Activated CD4-positive, alpha-beta memory T cell treated with anti-CD3 and anti-CD28 coated beads, Interleukin-2, amount 10 ng/mL, durations not matched to agents 7 days and 5 days (primary cell): ENCODE results near the gene CFAP97D2. TPM values are rescaled to one million over a fixed set of nuclear protein-coding genes. Genes with fewer than 3 reads are reported as not detected.
"Not testable (repeated sequence)": the region's sequence is repeated elsewhere in the genome, so short reads cannot be mapped to it uniquely, and the experiment has no call there.

Experiments
- CTCF ChIA-PET: fragments of 350-600 bp; sonication (Branson Sonifier 250); formaldehyde crosslinking; loops from one replicate; lab custom pipeline; 2021; ENCODE audit warnings: antibody characterized with exemption, inconsistent platforms; lab: Charles Lee
- POLR2A ChIA-PET: fragments of 350-600 bp; sonication (Branson Sonifier 250); formaldehyde crosslinking; loops from one replicate; lab custom pipeline; 2021; ENCODE audit warnings: antibody characterized with exemption; lab: Charles Lee
- DNase-seq: peaks from one replicate; pipeline ENCODE4 v3.0.0-alpha.2; 2020
- H3K27ac Mint-ChIP-seq: one replicate; pipeline ENCODE4 v1.8.0; 2021; ENCODE audit warnings: mild to moderate bottlenecking, mixed read lengths
- H3K27me3 Mint-ChIP-seq: one replicate; pipeline ENCODE4 v1.8.0; 2021; ENCODE audit warnings: mixed read lengths
- H3K36me3 Mint-ChIP-seq: one replicate; pipeline ENCODE4 v1.8.0; 2021; ENCODE audit warnings: low read depth, mixed read lengths
- H3K4me1 Mint-ChIP-seq: one replicate; pipeline ENCODE4 v1.8.0; 2021; ENCODE audit warnings: mixed read lengths
- H3K4me3 Mint-ChIP-seq: one replicate; pipeline ENCODE4 v1.8.0; 2021; ENCODE audit warnings: mild to moderate bottlenecking, mixed read lengths
- H3K9me3 Mint-ChIP-seq: one replicate; pipeline ENCODE4 v1.8.0; 2021; ENCODE audit warnings: mixed read lengths
- total RNA-seq, 2 experiments: library from RNA; stranded (reverse); gene quantifications; one replicate each; pipeline ENCODE4 v1.2.3, GENCODE V29; 2021

The CFAP97D2 gene
- total RNA-seq, 2 experiments from 2014 or later, result not detected

- ChIA-PET POLR2A (no interaction called here), CTCF (no interaction called here)
Observed at GRCh38 chr13:114164681-114165429, 14.2 kb upstream of the CFAP97D2 start.

GRCh38 chr13:114166381-114167131, 12.5 kb upstream of the CFAP97D2 start:
- Mint-ChIP-seq H3K9me3 (no peaks in the 10 kb centered on the region), H3K4me3 (no peak overlapping the region), H3K27ac (no peak overlapping the region), H3K36me3 (no peaks in the 10 kb centered on the region), H3K27me3 (peaks cover 15% of the 10 kb centered on the region), H3K4me1 (peaks cover 16% of the 10 kb centered on the region)
- CTCF ChIA-PET, result no interaction called here
- POLR2A ChIA-PET, result interaction anchor here (1.0 to 1.6 kb wide), 2 partner anchors 24 to 36 kb away, joined by 3 to 4 read pairs; no protein-coding TSS in a partner anchor
- DNase-seq, result no peak

More at GRCh38 chr13:114164681-114165429, 14.2 kb upstream of the CFAP97D2 start:
- no peak overlapping the region for H3K27ac Mint-ChIP-seq
- peaks cover 9% of the 10 kb centered on the region for H3K36me3 Mint-ChIP-seq
- no peaks in the 10 kb centered on the region for H3K9me3 Mint-ChIP-seq
- peaks cover 32% of the 10 kb centered on the region for H3K4me1 Mint-ChIP-seq
- H3K4me3 Mint-ChIP-seq, result no peak overlapping the region
- DNase-seq, result no peak
- H3K27me3 Mint-ChIP-seq, result peaks cover 26% of the 10 kb centered on the region

- Mint-ChIP-seq H3K9me3 (peaks cover 2% of the 10 kb centered on the region), H3K4me3 (no peak overlapping the region), H3K27me3 (peaks cover 11% of the 10 kb centered on the region), H3K36me3 (no peaks in the 10 kb centered on the region), H3K4me1 (peaks cover 7% of the 10 kb centered on the region), H3K27ac (no peak overlapping the region)
- CTCF ChIA-PET, result no interaction called here
- DNase-seq, result no peak
- POLR2A ChIA-PET, result interaction anchor here (1.0 kb wide), 1 partner anchor 25 kb away, joined by 4 read pairs; no protein-coding TSS in a partner anchor
Observed at GRCh38 chr13:114167426-114167825, 11.6 kb upstream of the CFAP97D2 start.

- DNase-seq, result no peak
- peaks cover 3% of the 10 kb centered on the region for H3K4me1 Mint-ChIP-seq
- ChIA-PET CTCF (no interaction called here), POLR2A (interaction anchor here (1.0 kb wide), 1 partner anchor 25 kb away, joined by 4 read pairs; no protein-coding TSS in a partner anchor)
- peaks cover 11% of the 10 kb centered on the region for H3K27me3 Mint-ChIP-seq
- no peak overlapping the region for H3K4me3 Mint-ChIP-seq
- H3K9me3 Mint-ChIP-seq, result peaks cover 5% of the 10 kb centered on the region
- peaks cover 3% of the 10 kb centered on the region for H3K36me3 Mint-ChIP-seq
- no peak overlapping the region for H3K27ac Mint-ChIP-seq
Observed at GRCh38 chr13:114167885-114168284, 11.2 kb upstream of the CFAP97D2 start.

- Mint-ChIP-seq H3K4me3 (no peak overlapping the region), H3K9me3 (peaks cover 24% of the 10 kb centered on the region), H3K4me1 (peaks cover 4% of the 10 kb centered on the region), H3K36me3 (peaks cover 18% of the 10 kb centered on the region), H3K27me3 (peaks cover 7% of the 10 kb centered on the region), H3K27ac (no peak overlapping the region)
- POLR2A ChIA-PET, result no interaction called here
- DNase-seq, result no peak
- CTCF ChIA-PET, result no interaction called here
Observed at GRCh38 chr13:114173272-114173671, 5.8 kb upstream of the CFAP97D2 start.

GRCh38 chr13:114173745-114174144, 5.3 kb upstream of the CFAP97D2 start:
- Mint-ChIP-seq H3K4me1 (peaks cover 4% of the 10 kb centered on the region), H3K9me3 (peaks cover 24% of the 10 kb centered on the region), H3K27me3 (peaks cover 12% of the 10 kb centered on the region), H3K4me3 (no peak overlapping the region), H3K36me3 (peaks cover 18% of the 10 kb centered on the region), H3K27ac (no peak overlapping the region)
- no peak for DNase-seq
- ChIA-PET CTCF (no interaction called here), POLR2A (no interaction called here)

GRCh38 chr13:114174529-114174961, 4.5 kb upstream of the CFAP97D2 start:
- no peak for DNase-seq
- peaks cover 12% of the 10 kb centered on the region for H3K27me3 Mint-ChIP-seq
- ChIA-PET POLR2A (interaction anchor here (1.1 to 1.3 kb wide), 2 partner anchors 12 to 44 kb away, joined by 3 read pairs; no protein-coding TSS in a partner anchor), CTCF (no interaction called here)
- H3K4me1 Mint-ChIP-seq, result peaks cover 4% of the 10 kb centered on the region
- H3K4me3 Mint-ChIP-seq, result no peak overlapping the region
- H3K9me3 Mint-ChIP-seq, result peaks cover 24% of the 10 kb centered on the region
- H3K27ac Mint-ChIP-seq, result no peak overlapping the region
- H3K36me3 Mint-ChIP-seq, result peaks cover 18% of the 10 kb centered on the region

GRCh38 chr13:114176359-114176902, 2.6 kb upstream of the CFAP97D2 start:
- H3K36me3 Mint-ChIP-seq, result peaks cover 18% of the 10 kb centered on the region
- H3K4me3 Mint-ChIP-seq, H3K27ac Mint-ChIP-seq, H3K4me1 Mint-ChIP-seq, DNase-seq: not testable (repeated sequence)
- peaks cover 15% of the 10 kb centered on the region for H3K27me3 Mint-ChIP-seq
- POLR2A ChIA-PET, result interaction anchor here (1.6 kb wide), 1 partner anchor 10 kb away, joined by 5 read pairs; no protein-coding TSS in a partner anchor
- CTCF ChIA-PET, result interaction anchor here (0.8 kb wide), 1 partner anchor 15 kb away, joined by 3 read pairs; no protein-coding TSS in a partner anchor
- H3K9me3 Mint-ChIP-seq, result peaks cover 24% of the 10 kb centered on the region

GRCh38 chr13:114177245-114178010, 1.6 kb upstream of the CFAP97D2 start:
- H3K27ac Mint-ChIP-seq, result no peak overlapping the region
- DNase-seq, result no peak
- POLR2A ChIA-PET, result interaction anchor here (1.6 kb wide), 1 partner anchor 9 kb away, joined by 5 read pairs; no protein-coding TSS in a partner anchor
- H3K36me3 Mint-ChIP-seq, result peaks cover 18% of the 10 kb centered on the region
- H3K4me1 Mint-ChIP-seq, result peaks cover 9% of the 10 kb centered on the region
- H3K27me3 Mint-ChIP-seq, result peaks cover 15% of the 10 kb centered on the region
- CTCF ChIA-PET, result no interaction called here
- peaks cover 22% of the 10 kb centered on the region for H3K9me3 Mint-ChIP-seq
- no peak overlapping the region for H3K4me3 Mint-ChIP-seq

GRCh38 chr13:114185182-114185971, 6.3 kb downstream of the CFAP97D2 start:
- Mint-ChIP-seq H3K9me3 (peaks cover 19% of the 10 kb centered on the region), H3K4me3 (no peak overlapping the region), H3K36me3 (peaks cover 11% of the 10 kb centered on the region), H3K27me3 (peaks cover 22% of the 10 kb centered on the region), H3K4me1 (peaks cover 2% of the 10 kb centered on the region), H3K27ac (no peak overlapping the region)
- ChIA-PET POLR2A (interaction anchor here (1.9 kb wide), 1 partner anchor 8 kb away, joined by 5 read pairs; no protein-coding TSS in a partner anchor), CTCF (no interaction called here)
- DNase-seq, result no peak

GRCh38 chr13:114194853-114195252, 15.8 kb downstream of the CFAP97D2 start:
- Mint-ChIP-seq H3K36me3 (peaks cover 3% of the 10 kb centered on the region), H3K4me1 (peaks cover 14% of the 10 kb centered on the region), H3K27ac (no peak overlapping the region), H3K27me3 (peaks cover 19% of the 10 kb centered on the region), H3K9me3 (peaks cover 2% of the 10 kb centered on the region), H3K4me3 (no peak overlapping the region)
- CTCF ChIA-PET, result no interaction called here
- POLR2A ChIA-PET, result interaction anchor here (1.5 kb wide), 1 partner anchor 46 kb away, joined by 5 read pairs; no protein-coding TSS in a partner anchor
- DNase-seq, result no peak
